ENCODE measurements around the gene ZNF587. TPM values are rescaled to one million over a fixed set of nuclear protein-coding genes. Genes with fewer than 3 reads are reported as not detected.
"Not testable (repeated sequence)": the region's sequence is repeated elsewhere in the genome, so short reads cannot be mapped to it uniquely, and the experiment has no call there.

The ZNF587 gene
- 10 to 100 TPM; 10.6 to 38.6 (median 22.2) TPM for total RNA-seq
- 10 to 100 TPM in 2 of 3 donors, 1 to 10 TPM in 1; 6.2 to 72.0 (median 23.0) TPM for polyA plus RNA-seq
- long read RNA-seq, donor 1, partial matches to known transcripts, result 0 of 1 reads
- long read RNA-seq, donor 1, other reads (novel, unspliced or antisense), result 0 of 1 reads
- long read RNA-seq, donor 2, full-length matches to known transcripts, result 1 of 1 reads
- long read RNA-seq, donor 2, partial matches to known transcripts, result 0 of 1 reads
- long read RNA-seq, donor 2, other reads (novel, unspliced or antisense), result 0 of 1 reads
- long read RNA-seq, donor 3, result 0 reads
- long read RNA-seq, donor 4, result 0 reads
- long read RNA-seq, donor 5, partial matches to known transcripts, result 0 of 1 reads
- long read RNA-seq, donor 5, other reads (novel, unspliced or antisense), result 1 of 1 reads
- long read RNA-seq, donor 6, partial matches to known transcripts, result 0 of 4 reads
- long read RNA-seq, donor 6, other reads (novel, unspliced or antisense), result 3 of 4 reads
- long read RNA-seq, donor 7, partial matches to known transcripts, result 0 of 1 reads
- long read RNA-seq, donor 7, other reads (novel, unspliced or antisense), result 0 of 1 reads
- long read RNA-seq, donor 8, full-length matches to known transcripts, result 5 of 11 reads
- long read RNA-seq, donor 8, partial matches to known transcripts, result 6 of 11 reads
- long read RNA-seq, donor 8, other reads (novel, unspliced or antisense), result 0 of 11 reads
- long read RNA-seq, donor 9, result 0 reads
- long read RNA-seq, donor 10, result 0 reads

GRCh38 chr19:57849666-57850473 lies at the start of gene ZNF587:
Gene ZNF587 (plus strand): TSS chr19:57849859. CDS start chr19:57850039, 180 bp downstream.
- peak; percentile 70 to 88 (median 78) for DNase-seq
- H3K36me3 ChIP-seq (replicated peaks in 1 of 2); intact Hi-C loops (cut with DNase I); H3K27me3 ChIP-seq; H3K9me3 ChIP-seq (replicated peaks in 1 of 3): not testable (repeated sequence)
- H3K4me3 ChIP-seq, result peak within 1 kb of the TSS; percentile 13 to 78 (median 57)
- H3K27ac ChIP-seq, result peak within 1 kb of the TSS in 4 of 5 donors; percentile 53 to 75 (median 71)
- TF ChIP-seq POLR2A (IDR thresholded peaks at IDR 0.05), result peak in 1 of 2 donors; percentile 52
- peaks cover 0 to 16% of the 10 kb centered on the region in 2 donors for H3K4me1 ChIP-seq (replicated peaks in 1 of 2)
- WGBS, 4 donors, result 0 to 2% (median 1%) methylated on average over 13 to 42 of the region's 42 CpGs

GRCh38 chr19:57800696-57801095 lies 49.0 kb upstream of the ZNF587 start:
- Histone ChIP-seq H3K9me3 (replicated peaks in 1 of 3) (no peaks in the 10 kb centered on the region), H3K27me3 (no peaks in the 10 kb centered on the region), H3K4me3 (no peak overlapping the region), H3K4me1 (replicated peaks in 1 of 2) (peaks cover 6 to 39% of the 10 kb centered on the region in 2 donors), H3K36me3 (replicated peaks in 1 of 2) (no peaks in the 10 kb centered on the region), H3K27ac (no peak overlapping the region)
- WGBS, 4 donors, result 86 to 93% (median 89%) methylated on average over 4 to 5 of the region's 5 CpGs
- TF ChIP-seq CTCF (IDR thresholded peaks at IDR 0.05) (no peak), POLR2A (IDR thresholded peaks at IDR 0.05) (no peak)
- intact Hi-C loops (cut with DNase I), result no loop called here
- peak in 1 of 7 donors; percentile 4 for DNase-seq

GRCh38 chr19:57802269-57802668 lies 47.4 kb upstream of the ZNF587 start:
- H3K9me3 ChIP-seq (replicated peaks in 1 of 3), result no peaks in the 10 kb centered on the region
- H3K27me3 ChIP-seq, result no peaks in the 10 kb centered on the region
- no peak overlapping the region for H3K27ac ChIP-seq
- H3K4me3 ChIP-seq, result no peak overlapping the region
- intact Hi-C loops (cut with DNase I), result no loop called here
- 80 to 88% (median 88%) methylated on average over 4 of the region's 4 CpGs for WGBS, 4 donors
- peaks cover 6 to 39% of the 10 kb centered on the region in 2 donors for H3K4me1 ChIP-seq (replicated peaks in 1 of 2)
- no peaks in the 10 kb centered on the region for H3K36me3 ChIP-seq (replicated peaks in 1 of 2)
- no peak for DNase-seq
- no peak for TF ChIP-seq POLR2A (IDR thresholded peaks at IDR 0.05)
- TF ChIP-seq CTCF (IDR thresholded peaks at IDR 0.05), result no peak

GRCh38 chr19:57803265-57803593 lies 46.4 kb upstream of the ZNF587 start:
- WGBS, 4 donors, result 9 to 15% (median 12%) methylated on average over 6 of the region's 6 CpGs
- peak overlapping the region in 3 of 4 donors; percentile 8 to 60 (median 51) for H3K4me3 ChIP-seq
- intact Hi-C loops (cut with DNase I), result no loop called here
- H3K4me1 ChIP-seq (replicated peaks in 1 of 2), result peaks cover 6 to 39% of the 10 kb centered on the region in 2 donors
- peaks cover 0 to under 1% of the 10 kb centered on the region in 2 donors for H3K36me3 ChIP-seq (replicated peaks in 1 of 2)
- DNase-seq, result no peak
- H3K27ac ChIP-seq, result peak overlapping the region in 3 of 5 donors; percentile 51 to 74 (median 62)
- no peaks in the 10 kb centered on the region for H3K27me3 ChIP-seq
- TF ChIP-seq POLR2A (IDR thresholded peaks at IDR 0.05), result no peak
- no peak for TF ChIP-seq CTCF (IDR thresholded peaks at IDR 0.05)
- H3K9me3 ChIP-seq (replicated peaks in 1 of 3), result no peaks in the 10 kb centered on the region

Data from adrenal gland (tissue), 19 donors.